ENCODE results near the gene LAMA3. TPM values are rescaled to one million over a fixed set of nuclear protein-coding genes. Genes with fewer than 3 reads are reported as not detected.

LAMA3 gene
- total and polyA plus RNA-seq, 2 of the 13 experiments (the other 11 are each of a cell fraction or from before 2014, with no cell fraction given) = 0.45 to 2.2 TPM

DNA sequence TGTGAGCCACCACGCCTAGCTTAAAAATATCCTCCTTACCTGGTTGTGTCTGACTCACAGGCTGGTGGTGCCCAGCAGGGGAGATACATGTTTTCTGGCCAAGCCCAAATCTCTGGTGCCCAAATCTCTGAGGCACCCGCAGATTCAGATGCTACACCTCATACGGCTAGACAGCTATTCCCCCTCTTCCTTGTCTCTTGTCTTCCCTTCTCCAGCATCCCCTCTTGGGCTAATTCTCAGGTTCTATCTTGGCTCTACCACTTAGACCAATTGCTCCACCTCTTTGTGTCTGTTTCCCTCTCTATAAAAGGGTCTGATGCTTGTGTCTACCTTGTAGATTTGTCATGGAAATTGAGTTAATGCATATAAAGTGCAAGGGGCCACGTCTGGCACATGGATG, 13.4 kb downstream of the LAMA3 start:
- DNase-seq (ENCODE audit: low spot score) (no peak), ATAC-seq (no peak), FAIRE-seq (no peak)
- CTCF ChIA-PET (ENCODE audit: low intra/inter-chr PET ratio, low total read pairs) = interaction anchor here (1.3 to 1.4 kb wide), 3 partner anchors 80 to 203 kb away, joined by 3 to 29 read pairs (median 4); no protein-coding TSS in a partner anchor
- H3K9ac ChIP-seq (ENCODE audit: insufficient read depth, low read depth, low read length) = no peak overlapping the region
- no peak overlapping the region for H2AFZ ChIP-seq (ENCODE audit: low read length)
- intact Hi-C loops (cut with micrococcal nuclease; ENCODE audit: unreplicated experiment) (loop anchor here (1.0 to 10.0 kb wide), 4 partner anchors 60 to 415 kb away; no protein-coding TSS in a partner anchor), in situ Hi-C loops (cut with HindIII; ENCODE audit: extremely low pct_ligation_motif_present, low pct_unique_long_range_greater_than_20kb) (loop anchor here (5.0 to 10.0 kb wide), 2 partner anchors 80 to 188 kb away; no protein-coding TSS in a partner anchor)
- H3K79me2 ChIP-seq (ENCODE audit: insufficient read depth, low read length) = no peaks in the 10 kb centered on the region
- 53% methylated on average over 4 of the region's 4 CpGs for WGBS (ENCODE audit: low lambda C conversion rate)
- H3K27ac ChIP-seq (ENCODE audit: extremely low read length, insufficient read depth, low read length) = no peak overlapping the region
- no TSS peak for BruUV-seq (replicated peaks)
- H3K4me1 ChIP-seq (ENCODE audit: insufficient read depth, low read length) = no peaks in the 10 kb centered on the region
- POLR2A ChIA-PET = no interaction called here
- H3K36me3 ChIP-seq (replicated peaks in 1 of 2; ENCODE audit: control insufficient read depth in 1 of 2, insufficient read depth in 2 of 2, low read length in 2 of 2) = no peaks in the 10 kb centered on the region
- peaks cover 2 to 7% of the 10 kb centered on the region in 2 experiments; a peak in 3 of 5 replicates for H3K27me3 ChIP-seq (ENCODE audit: control insufficient read depth in 1 of 2, insufficient read depth in 2 of 2, low read length in 2 of 2)
- H4K20me1 ChIP-seq (ENCODE audit: insufficient read depth, low read length) = no peaks in the 10 kb centered on the region
- no peak overlapping the region for H3K4me3 ChIP-seq (replicated peaks in 1 of 3; ENCODE audit: insufficient read depth in 1 of 3, low read depth in 2 of 3, low read length in 3 of 3)
- no peaks in the 10 kb centered on the region; the same call in 1 of the 2 replicates for H3K9me3 ChIP-seq (ENCODE audit: low read length)
- H3K4me2 ChIP-seq (ENCODE audit: low read depth, low read length) = no peak overlapping the region
- TF ChIP-seq ZNF780A (CRISPR knock-in tag; IDR thresholded peaks at IDR 0.05) = no peak

DNA sequence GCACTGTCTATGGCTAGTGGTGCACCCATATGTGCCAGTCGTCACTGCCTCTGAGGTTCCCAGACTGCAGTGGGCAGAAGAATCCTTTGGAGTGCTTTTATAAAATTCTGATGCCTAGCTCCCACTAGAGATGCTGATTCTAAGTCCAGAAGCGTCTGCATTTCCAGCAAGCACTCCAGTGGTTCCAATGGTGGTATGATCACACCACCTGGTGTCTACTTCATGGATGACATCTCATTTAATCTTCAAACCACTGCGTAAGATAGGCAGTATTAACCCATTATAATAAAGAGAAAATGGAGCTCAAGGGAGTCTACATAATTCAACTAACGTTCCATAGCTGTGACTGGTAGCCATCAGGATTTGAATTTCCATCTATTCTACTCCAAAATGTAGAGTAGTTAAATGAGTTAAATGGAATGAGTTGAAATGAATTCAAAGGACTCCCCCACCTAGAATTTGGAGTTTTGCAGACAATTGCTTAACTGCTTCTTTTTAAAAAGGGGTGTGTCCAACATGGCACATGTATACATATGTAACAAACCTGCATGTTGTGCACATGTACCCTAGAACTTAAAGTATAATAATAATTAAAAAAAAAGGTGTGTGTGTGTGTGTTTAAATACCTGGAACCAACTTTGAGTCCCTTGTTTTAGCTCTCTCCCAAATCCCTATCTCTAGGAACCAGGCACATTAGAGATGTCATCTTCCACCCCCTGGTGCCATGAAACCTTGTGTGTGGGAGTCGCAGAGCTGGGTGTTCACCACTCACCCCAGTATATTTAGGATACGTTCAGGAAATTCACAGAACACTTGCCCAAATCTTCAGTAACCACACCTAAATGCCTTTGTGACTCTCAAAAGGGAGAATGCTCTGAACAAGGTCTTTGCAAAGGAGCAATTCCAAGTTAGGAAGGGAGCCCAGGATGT, 14.1 kb downstream of the LAMA3 start:
- no TSS peak for BruUV-seq (replicated peaks)
- FAIRE-seq (peak; percentile 67), ATAC-seq (peak; percentile 89), DNase-seq (ENCODE audit: low spot score) (peak; percentile 50)
- in situ Hi-C loops (cut with HindIII; ENCODE audit: extremely low pct_ligation_motif_present, low pct_unique_long_range_greater_than_20kb) = loop anchor here (5.0 to 10.0 kb wide), 2 partner anchors 81 to 189 kb away; no protein-coding TSS in a partner anchor
- TF ChIP-seq, protein P1, sequence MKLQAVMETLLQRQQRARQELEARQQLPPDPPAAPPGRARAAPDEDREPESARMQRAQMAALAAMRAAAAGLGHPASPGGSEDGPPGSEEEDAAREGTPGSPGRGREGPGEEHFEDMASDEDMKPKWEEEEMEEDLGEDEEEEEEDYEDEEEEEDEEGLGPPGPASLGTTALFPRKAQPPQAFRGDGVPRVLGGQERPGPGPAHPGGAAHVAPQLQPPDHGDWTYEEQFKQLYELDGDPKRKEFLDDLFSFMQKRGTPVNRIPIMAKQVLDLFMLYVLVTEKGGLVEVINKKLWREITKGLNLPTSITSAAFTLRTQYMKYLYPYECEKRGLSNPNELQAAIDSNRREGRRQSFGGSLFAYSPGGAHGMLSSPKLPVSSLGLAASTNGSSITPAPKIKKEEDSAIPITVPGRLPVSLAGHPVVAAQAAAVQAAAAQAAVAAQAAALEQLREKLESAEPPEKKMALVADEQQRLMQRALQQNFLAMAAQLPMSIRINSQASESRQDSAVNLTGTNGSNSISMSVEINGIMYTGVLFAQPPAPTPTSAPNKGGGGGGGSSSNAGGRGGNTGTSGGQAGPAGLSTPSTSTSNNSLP (IDR thresholded peaks at IDR 0.05; ENCODE audit: low read depth, low read length) = peak; percentile 44; the same call in 1 of the 2 replicates
- TF ChIP-seq, protein P2, sequence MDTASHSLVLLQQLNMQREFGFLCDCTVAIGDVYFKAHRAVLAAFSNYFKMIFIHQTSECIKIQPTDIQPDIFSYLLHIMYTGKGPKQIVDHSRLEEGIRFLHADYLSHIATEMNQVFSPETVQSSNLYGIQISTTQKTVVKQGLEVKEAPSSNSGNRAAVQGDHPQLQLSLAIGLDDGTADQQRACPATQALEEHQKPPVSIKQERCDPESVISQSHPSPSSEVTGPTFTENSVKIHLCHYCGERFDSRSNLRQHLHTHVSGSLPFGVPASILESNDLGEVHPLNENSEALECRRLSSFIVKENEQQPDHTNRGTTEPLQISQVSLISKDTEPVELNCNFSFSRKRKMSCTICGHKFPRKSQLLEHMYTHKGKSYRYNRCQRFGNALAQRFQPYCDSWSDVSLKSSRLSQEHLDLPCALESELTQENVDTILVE (CRISPR knock-in tag; IDR thresholded peaks at IDR 0.05) = 0 out of 2 replicates have a peak, but pooled peaks have one; percentile 34
- TF ChIP-seq ZNF652 (CRISPR knock-in tag; IDR thresholded peaks at IDR 0.05; ENCODE audit: borderline replicate concordance, low read depth) (peak; percentile 86), CTCF (CRISPR knock-in tag; IDR thresholded peaks at IDR 0.05) (peak; percentile 75), STAG1 (CRISPR knock-in tag; IDR thresholded peaks at IDR 0.05) (peak; percentile 90), KDM1A (CRISPR knock-in tag; IDR thresholded peaks at IDR 0.05) (no peak), RAD21 (CRISPR knock-in tag; IDR thresholded peaks at IDR 0.05) (peak; percentile 71; the same call in 1 of the 2 replicates), SMC3 (IDR thresholded peaks at IDR 0.05; ENCODE audit: low read length) (peak; percentile 83), ZNF567 (CRISPR knock-in tag; IDR thresholded peaks at IDR 0.05; ENCODE audit: borderline replicate concordance) (no peak), HMGA1 (CRISPR knock-in tag; conservative IDR thresholded peaks at IDR 0.05) (no peak)
- H3K9me3 ChIP-seq (ENCODE audit: low read length) = no peaks in the 10 kb centered on the region; the same call in 1 of the 2 replicates
- H3K36me3 ChIP-seq (replicated peaks in 1 of 2; ENCODE audit: control insufficient read depth in 1 of 2, insufficient read depth in 2 of 2, low read length in 2 of 2) = no peaks in the 10 kb centered on the region
- no peak overlapping the region for H3K27ac ChIP-seq (ENCODE audit: extremely low read length, insufficient read depth, low read length)
- POLR2A ChIA-PET = no interaction called here
- H3K4me2 ChIP-seq (ENCODE audit: low read depth, low read length) = no peak overlapping the region
- H3K79me2 ChIP-seq (ENCODE audit: insufficient read depth, low read length) = no peaks in the 10 kb centered on the region
- intact Hi-C loops (cut with micrococcal nuclease; ENCODE audit: unreplicated experiment) = loop anchor here (1.0 to 10.0 kb wide), 4 partner anchors 61 to 414 kb away; no protein-coding TSS in a partner anchor
- H3K9ac ChIP-seq (ENCODE audit: insufficient read depth, low read depth, low read length) = no peak overlapping the region
- WGBS (ENCODE audit: low lambda C conversion rate) = 10% methylated on average over 6 of the region's 6 CpGs
- no peaks in the 10 kb centered on the region for H4K20me1 ChIP-seq (ENCODE audit: insufficient read depth, low read length)
- peaks cover 2 to 7% of the 10 kb centered on the region in 2 experiments; a peak in 3 of 5 replicates for H3K27me3 ChIP-seq (ENCODE audit: control insufficient read depth in 1 of 2, insufficient read depth in 2 of 2, low read length in 2 of 2)
- H2AFZ ChIP-seq (ENCODE audit: low read length) = no peak overlapping the region
- H3K4me1 ChIP-seq (ENCODE audit: insufficient read depth, low read length) = no peaks in the 10 kb centered on the region
- no peak overlapping the region for H3K4me3 ChIP-seq (replicated peaks in 1 of 3; ENCODE audit: insufficient read depth in 1 of 3, low read depth in 2 of 3, low read length in 3 of 3)
- CTCF ChIA-PET (ENCODE audit: low intra/inter-chr PET ratio, low total read pairs) = interaction anchor here (1.3 to 1.4 kb wide), 3 partner anchors 81 to 204 kb away, joined by 3 to 29 read pairs (median 4); no protein-coding TSS in a partner anchor
